Stimulated activated memory B cell treated with anti-CD40 and anti-IgM and Interleukin-4, amounts not matched to agents 10 μg/mL and 1 μg/mL and 100 μg/mL, for 72 hours (primary cell): ENCODE results near the gene NLRP1.

Experiments used
- ATAC-seq: fragments of 150-1000 bp; cut with Tn5 transposase; 2 replicates; pipeline ENCODE4 v1.10.0; 2021
- H3K27ac Mint-ChIP-seq: one replicate; pipeline ENCODE4 v1.8.0; 2022; ENCODE audit warnings: mild to moderate bottlenecking, mixed read lengths
- H3K27me3 Mint-ChIP-seq: one replicate; pipeline ENCODE4 v1.8.0; 2022; ENCODE audit warnings: mixed read lengths
- H3K36me3 Mint-ChIP-seq: one replicate; pipeline ENCODE4 v1.8.0; 2022; ENCODE audit warnings: mixed read lengths
- H3K4me1 Mint-ChIP-seq: one replicate; pipeline ENCODE4 v1.8.0; 2022; ENCODE audit warnings: mixed read lengths
- H3K4me3 Mint-ChIP-seq: one replicate; pipeline ENCODE4 v1.8.0; 2022; ENCODE audit warnings: mild to moderate bottlenecking, moderate library complexity, mixed read lengths
- H3K9me3 Mint-ChIP-seq: one replicate; pipeline ENCODE4 v1.8.0; 2022; ENCODE audit warnings: mixed read lengths

Gene NLRP1

GRCh38 chr17:5499476-5500231, 84.7 kb downstream of the NLRP1 start:
- ATAC-seq, result peak; percentile 15
- H3K4me3 Mint-ChIP-seq, result peak overlapping the region; percentile 93
- no peaks in the 10 kb centered on the region for H3K9me3 Mint-ChIP-seq
- H3K27me3 Mint-ChIP-seq, result peaks cover 15% of the 10 kb centered on the region
- peaks cover 9% of the 10 kb centered on the region for H3K36me3 Mint-ChIP-seq
- peaks cover 18% of the 10 kb centered on the region for H3K4me1 Mint-ChIP-seq
- peak overlapping the region; percentile 73 for H3K27ac Mint-ChIP-seq

- no peak for ATAC-seq
- peaks cover 15% of the 10 kb centered on the region for H3K27me3 Mint-ChIP-seq
- no peak overlapping the region for H3K27ac Mint-ChIP-seq
- H3K36me3 Mint-ChIP-seq, result peaks cover 16% of the 10 kb centered on the region
- H3K9me3 Mint-ChIP-seq, result peaks cover 3% of the 10 kb centered on the region
- H3K4me3 Mint-ChIP-seq, result no peak overlapping the region
- peaks cover 6% of the 10 kb centered on the region for H3K4me1 Mint-ChIP-seq
These were observed 91.3 kb downstream of the NLRP1 start for GRCh38 chr17:5492970-5493369.

- no peak for ATAC-seq
- Mint-ChIP-seq H3K27me3 (no peaks in the 10 kb centered on the region), H3K9me3 (peaks cover 3% of the 10 kb centered on the region), H3K4me3 (no peak overlapping the region), H3K4me1 (peaks cover 32% of the 10 kb centered on the region), H3K27ac (peak overlapping the region; percentile 99), H3K36me3 (peaks cover 28% of the 10 kb centered on the region)
These were observed 95.6 kb downstream of the NLRP1 start for GRCh38 chr17:5488752-5489151.

- Mint-ChIP-seq H3K4me3 (peak within 1 kb of the TSS; percentile 86), H3K27me3 (no peaks in the 10 kb centered on the region), H3K27ac (peak within 1 kb of the TSS; percentile 99), H3K4me1 (peaks cover 37% of the 10 kb centered on the region), H3K9me3 (no peaks in the 10 kb centered on the region), H3K36me3 (peaks cover 45% of the 10 kb centered on the region)
- peak; percentile 98 for ATAC-seq
These were observed 97.8 kb downstream of the NLRP1 start, which contains the start of gene MIS12 for GRCh38 chr17:5486206-5487124. MIS12 (plus strand) TSS chr17:5486566; CDS start chr17:5488863, 2,297 bp downstream.

GRCh38 chr17:5485270-5486205, 98.8 kb downstream of the NLRP1 start, which contains the start of gene DERL2:
DERL2 (minus strand) TSS chr17:5486178; CDS start chr17:5486161, 17 bp downstream.
- no peaks in the 10 kb centered on the region for H3K27me3 Mint-ChIP-seq
- H3K4me1 Mint-ChIP-seq, result peaks cover 37% of the 10 kb centered on the region
- H3K27ac Mint-ChIP-seq, result peak within 1 kb of the TSS; percentile 99
- peaks cover 52% of the 10 kb centered on the region for H3K36me3 Mint-ChIP-seq
- peak within 1 kb of the TSS; percentile 86 for H3K4me3 Mint-ChIP-seq
- ATAC-seq, result peak; percentile 28
- H3K9me3 Mint-ChIP-seq, result no peaks in the 10 kb centered on the region

- H3K4me1 Mint-ChIP-seq, result peaks cover 27% of the 10 kb centered on the region
- H3K27ac Mint-ChIP-seq, result no peak overlapping the region
- H3K27me3 Mint-ChIP-seq, result no peaks in the 10 kb centered on the region
- ATAC-seq, result no peak
- no peak overlapping the region for H3K4me3 Mint-ChIP-seq
- no peaks in the 10 kb centered on the region for H3K9me3 Mint-ChIP-seq
- H3K36me3 Mint-ChIP-seq, result peaks cover 60% of the 10 kb centered on the region
These were observed 102.9 kb downstream of the NLRP1 start for GRCh38 chr17:5481451-5481850.

GRCh38 chr17:5480962-5481361, 103.3 kb downstream of the NLRP1 start:
- H3K4me3 Mint-ChIP-seq, result no peak overlapping the region
- H3K9me3 Mint-ChIP-seq, result no peaks in the 10 kb centered on the region
- no peak for ATAC-seq
- H3K27me3 Mint-ChIP-seq, result no peaks in the 10 kb centered on the region
- no peak overlapping the region for H3K27ac Mint-ChIP-seq
- H3K4me1 Mint-ChIP-seq, result peaks cover 27% of the 10 kb centered on the region
- peaks cover 60% of the 10 kb centered on the region for H3K36me3 Mint-ChIP-seq

GRCh38 chr17:5478992-5479391, 105.3 kb downstream of the NLRP1 start:
- Mint-ChIP-seq H3K9me3 (no peaks in the 10 kb centered on the region), H3K27ac (no peak overlapping the region), H3K36me3 (peaks cover 67% of the 10 kb centered on the region), H3K27me3 (no peaks in the 10 kb centered on the region), H3K4me1 (peaks cover 13% of the 10 kb centered on the region), H3K4me3 (no peak overlapping the region)
- ATAC-seq, result no peak

- no peaks in the 10 kb centered on the region for H3K27me3 Mint-ChIP-seq
- no peak overlapping the region for H3K4me3 Mint-ChIP-seq
- no peak overlapping the region for H3K27ac Mint-ChIP-seq
- peaks cover 7% of the 10 kb centered on the region for H3K4me1 Mint-ChIP-seq
- H3K9me3 Mint-ChIP-seq, result no peaks in the 10 kb centered on the region
- H3K36me3 Mint-ChIP-seq, result peaks cover 43% of the 10 kb centered on the region
- no peak for ATAC-seq
These were observed 110.4 kb downstream of the NLRP1 start for GRCh38 chr17:5473906-5474305.

- H3K9me3 Mint-ChIP-seq, result no peaks in the 10 kb centered on the region
- no peak overlapping the region for H3K27ac Mint-ChIP-seq
- H3K27me3 Mint-ChIP-seq, result no peaks in the 10 kb centered on the region
- H3K36me3 Mint-ChIP-seq, result peaks cover 31% of the 10 kb centered on the region
- peaks cover 8% of the 10 kb centered on the region for H3K4me1 Mint-ChIP-seq
- no peak overlapping the region for H3K4me3 Mint-ChIP-seq
- ATAC-seq, result no peak
These were observed 111.8 kb downstream of the NLRP1 start for GRCh38 chr17:5472511-5472910.

- Mint-ChIP-seq H3K27me3 (no peaks in the 10 kb centered on the region), H3K27ac (peak overlapping the region; percentile 64), H3K4me3 (peak overlapping the region; percentile 90), H3K4me1 (peaks cover 38% of the 10 kb centered on the region), H3K36me3 (peaks cover 13% of the 10 kb centered on the region), H3K9me3 (no peaks in the 10 kb centered on the region)
- ATAC-seq, result peak; percentile 3
These were observed 116.2 kb downstream of the NLRP1 start for GRCh38 chr17:5468075-5468473.

- peaks cover 38% of the 10 kb centered on the region for H3K4me1 Mint-ChIP-seq
- peaks cover 14% of the 10 kb centered on the region for H3K36me3 Mint-ChIP-seq
- H3K4me3 Mint-ChIP-seq, result peak overlapping the region; percentile 90
- H3K27ac Mint-ChIP-seq, result peak overlapping the region; percentile 64
- H3K9me3 Mint-ChIP-seq, result no peaks in the 10 kb centered on the region
- ATAC-seq, result no peak
- H3K27me3 Mint-ChIP-seq, result no peaks in the 10 kb centered on the region
These were observed 116.9 kb downstream of the NLRP1 start for GRCh38 chr17:5467416-5467815.

- no peaks in the 10 kb centered on the region for H3K27me3 Mint-ChIP-seq
- peaks cover 38% of the 10 kb centered on the region for H3K4me1 Mint-ChIP-seq
- no peak overlapping the region for H3K27ac Mint-ChIP-seq
- H3K9me3 Mint-ChIP-seq, result no peaks in the 10 kb centered on the region
- no peak for ATAC-seq
- peaks cover 9% of the 10 kb centered on the region for H3K36me3 Mint-ChIP-seq
- H3K4me3 Mint-ChIP-seq, result no peak overlapping the region
These were observed 118.0 kb downstream of the NLRP1 start for GRCh38 chr17:5466295-5466694.

- H3K27ac Mint-ChIP-seq, result no peak overlapping the region
- H3K36me3 Mint-ChIP-seq, result peaks cover 17% of the 10 kb centered on the region
- no peak overlapping the region for H3K4me3 Mint-ChIP-seq
- H3K27me3 Mint-ChIP-seq, result no peaks in the 10 kb centered on the region
- ATAC-seq, result no peak
- H3K4me1 Mint-ChIP-seq, result peaks cover 38% of the 10 kb centered on the region
- H3K9me3 Mint-ChIP-seq, result no peaks in the 10 kb centered on the region
These were observed 119.4 kb downstream of the NLRP1 start for GRCh38 chr17:5464717-5465507.
